ENCODE results near the gene ATG13.
"Not testable (repeated sequence)": the region's sequence is repeated elsewhere in the genome, so short reads cannot be mapped to it uniquely, and the experiment has no call there.

Gene ATG13

GRCh38 chr11:46700241-46701077 lies 83.1 kb downstream of the ATG13 start, which contains the start of the genes ARHGAP1 and ZNF408:
Gene ARHGAP1, minus strand, starts transcription at chr11:46700619. Its CDS starts 4,512 bp downstream, at chr11:46696107.
Gene ZNF408, plus strand, starts transcription at chr11:46701031. Its CDS starts 17 bp downstream, at chr11:46701048.
- DNase-seq, result peak; percentile 98

- DNase-seq, result no peak
These were observed 83.8 kb downstream of the ATG13 start for GRCh38 chr11:46701078-46701654.

- no peak for DNase-seq
These were observed 87.8 kb downstream of the ATG13 start for GRCh38 chr11:46705070-46705688.

GRCh38 chr11:46706886-46707285 lies 89.5 kb downstream of the ATG13 start:
- DNase-seq, result no peak

GRCh38 chr11:46709351-46709750 lies 92.0 kb downstream of the ATG13 start:
- not testable (repeated sequence) for DNase-seq

GRCh38 chr11:46710821-46711269 lies 93.5 kb downstream of the ATG13 start:
- no peak for DNase-seq

- DNase-seq, result no peak
These were observed 94.0 kb downstream of the ATG13 start for GRCh38 chr11:46711303-46711702.

GRCh38 chr11:46712874-46713576 lies 95.7 kb downstream of the ATG13 start:
- no peak for DNase-seq

- not testable (repeated sequence) for DNase-seq
These were observed 100.4 kb downstream of the ATG13 start for GRCh38 chr11:46717825-46718154.

GRCh38 chr11:46718155-46719019 lies 101.0 kb downstream of the ATG13 start:
- no peak for DNase-seq

- no peak for DNase-seq
These were observed 101.7 kb downstream of the ATG13 start, which contains the start of gene F2 for GRCh38 chr11:46719048-46719542. Gene F2, plus strand, starts transcription at chr11:46719213. Its CDS starts 23 bp downstream, at chr11:46719236.

GRCh38 chr11:46719543-46720218 lies 102.3 kb downstream of the ATG13 start:
- no peak for DNase-seq

- no peak for DNase-seq
These were observed 103.9 kb downstream of the ATG13 start for GRCh38 chr11:46721286-46721685.

- no peak for DNase-seq
These were observed 105.4 kb downstream of the ATG13 start for GRCh38 chr11:46722566-46723358.

GRCh38 chr11:46723359-46723680 lies 106.0 kb downstream of the ATG13 start:
- DNase-seq, result no peak

GRCh38 chr11:46724088-46724487 lies 106.7 kb downstream of the ATG13 start:
- DNase-seq, result no peak

Measured in SW 1271 (cell line).